Activated naive CD4-positive, alpha-beta T cell treated with anti-CD3 and anti-CD28 coated beads, Interleukin-2, amount 10 ng/mL, durations not matched to agents 7 days and 5 days (primary cell): Measurements from ENCODE around the gene FARS2.

Experiments used
- CTCF ChIA-PET: fragments of 350-600 bp; sonication (Branson Sonifier 250); formaldehyde crosslinking; loops from one replicate; lab custom pipeline; 2021; ENCODE audit warnings: antibody characterized with exemption; lab: Charles Lee
- DNase-seq: peaks from one replicate; pipeline ENCODE4 v3.0.0-alpha.2; 2020
- H3K27ac Mint-ChIP-seq: one replicate; pipeline ENCODE4 v1.8.0; 2021; ENCODE audit warnings: mild to moderate bottlenecking, moderate library complexity, mixed read lengths
- H3K27me3 Mint-ChIP-seq: one replicate; pipeline ENCODE4 v1.8.0; 2021; ENCODE audit warnings: mild to moderate bottlenecking, mixed read lengths
- H3K36me3 Mint-ChIP-seq: one replicate; pipeline ENCODE4 v1.8.0; 2021; ENCODE audit warnings: mixed read lengths
- H3K4me1 Mint-ChIP-seq: one replicate; pipeline ENCODE4 v1.8.0; 2021; ENCODE audit warnings: mixed read lengths
- H3K4me3 Mint-ChIP-seq: one replicate; pipeline ENCODE4 v1.8.0; 2021; ENCODE audit warnings: mild to moderate bottlenecking, moderate library complexity, mixed read lengths
- H3K9me3 Mint-ChIP-seq: one replicate; pipeline ENCODE4 v1.8.0; 2021; ENCODE audit warnings: mixed read lengths

FARS2 gene

GRCh38 chr6:5817869-5818268, 556.6 kb downstream of the FARS2 start:
- Mint-ChIP-seq H3K27me3 (peaks cover 30% of the 10 kb centered on the region), H3K36me3 (peaks cover 9% of the 10 kb centered on the region), H3K4me3 (no peak overlapping the region), H3K27ac (no peak overlapping the region), H3K4me1 (peaks cover 16% of the 10 kb centered on the region), H3K9me3 (no peaks in the 10 kb centered on the region)
- DNase-seq: no peak
- CTCF ChIA-PET: no interaction called here

DNA sequence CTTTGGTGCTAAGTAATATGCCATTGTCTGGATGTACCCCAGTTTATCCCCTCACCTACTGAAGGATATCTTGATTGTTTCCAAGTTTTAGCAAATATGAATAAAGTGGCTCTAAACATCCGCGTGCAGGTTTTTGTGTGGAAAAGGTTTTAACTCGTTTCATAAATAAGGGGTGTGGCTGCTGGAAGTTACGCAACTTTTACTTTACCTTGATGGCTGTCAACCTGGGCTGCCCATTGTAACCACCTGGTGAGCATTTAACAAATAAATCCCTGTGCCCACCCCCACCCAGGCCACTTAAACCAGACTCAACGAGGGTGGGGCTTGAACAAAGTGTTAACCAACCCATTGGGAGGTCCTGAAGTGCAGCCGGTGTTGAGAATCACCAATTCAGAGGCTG, 557.6 kb downstream of the FARS2 start:
- no peak overlapping the region for H3K4me3 Mint-ChIP-seq
- H3K9me3 Mint-ChIP-seq: no peaks in the 10 kb centered on the region

More for the DNA sequence above, 557.6 kb downstream of the FARS2 start:
- CTCF ChIA-PET: no interaction called here
- DNase-seq: no peak
- H3K36me3 Mint-ChIP-seq: peaks cover 9% of the 10 kb centered on the region
- peaks cover 7% of the 10 kb centered on the region for H3K4me1 Mint-ChIP-seq
- peaks cover 30% of the 10 kb centered on the region for H3K27me3 Mint-ChIP-seq
- H3K27ac Mint-ChIP-seq: peak overlapping the region; percentile 11
